PC-3 (cell line): ENCODE measurements around the gene MTM1. TPM values are rescaled to one million over a fixed set of nuclear protein-coding genes. Genes with fewer than 3 reads are reported as not detected.

Experiments
- ATAC-seq: fragments of 200-7000 bp; cut with Tn5 transposase; 2 replicates; pipeline ENCODE4 v1.9.1; 2020; ENCODE audit warnings: mild to moderate bottlenecking, moderate library complexity
- BruUV-seq: library from RNA; stranded (reverse); fragments of 400-500 nt; replicated peaks from 2 replicates; lab custom pipeline; 2021; lab: Mats Ljungman, UMichigan
- CTCF ChIA-PET: fragments of 300-600 bp; sonication (Branson Sonifier 250); formaldehyde crosslinking; loops from one replicate; lab custom pipeline; 2022; ENCODE audit warnings: antibody characterized with exemption; lab: Charles Lee
- POLR2A ChIA-PET: fragments of 300-600 bp; sonication (Branson Sonifier 250); formaldehyde crosslinking; loops from one replicate; lab custom pipeline; 2022; ENCODE audit warnings: antibody characterized with exemption; ENCODE audit not compliant: unreplicated experiment; lab: Charles Lee
- DNase-seq: peaks from one replicate; pipeline ENCODE4 v3.0.0-alpha.2; 2015
- H2AFZ ChIP-seq: fragments of 300-600 bp; sonication (generic); 2 replicates; pipeline ENCODE4 v1.6.0; 2016; ENCODE audit warnings: antibody characterized with exemption, low read length
- H3F3A ChIP-seq: fragments of 300-600 bp; sonication (generic); one replicate; pipeline ENCODE4 v1.6.0; 2017; ENCODE audit warnings: antibody characterized with exemption, low read length, control low read depth, mild to moderate bottlenecking; ENCODE audit not compliant: unreplicated experiment
- H3K27ac ChIP-seq: fragments of 300-600 bp; sonication (generic); 2 replicates; pipeline ENCODE4 v1.5.1; 2016; ENCODE audit warnings: mild to moderate bottlenecking, low read length
- H3K27me3 ChIP-seq: fragments of 300-600 bp; sonication (generic); 2 replicates; pipeline ENCODE4 v1.6.1; 2016; ENCODE audit warnings: low read length, mixed read lengths
- H3K36me3 ChIP-seq: fragments of 300-600 bp; sonication (generic); 2 replicates; pipeline ENCODE4 v1.6.1; 2016; ENCODE audit warnings: low read depth, mixed run types, low read length, mixed read lengths
- H3K4me1 ChIP-seq: fragments of 300-600 bp; sonication (generic); 2 replicates; pipeline ENCODE4 v1.5.1; 2016; ENCODE audit warnings: low read length; ENCODE audit not compliant: insufficient read depth
- H3K4me2 ChIP-seq: fragments of 300-600 bp; sonication (generic); 2 replicates; pipeline ENCODE4 v1.6.0; 2016; ENCODE audit warnings: low read length
- H3K4me3 ChIP-seq: fragments of 300-600 bp; sonication (generic); 2 replicates; pipeline ENCODE4 v1.5.1; 2016; ENCODE audit warnings: mild to moderate bottlenecking, low read length, mixed read lengths
- H3K79me2 ChIP-seq: fragments of 300-600 bp; sonication (generic); 2 replicates; pipeline ENCODE4 v1.6.1; 2017; ENCODE audit warnings: low read length, mixed read lengths
- H3K9ac ChIP-seq: fragments of 300-600 bp; sonication (generic); 2 replicates; pipeline ENCODE4 v1.6.0; 2016; ENCODE audit warnings: mild to moderate bottlenecking, low read length
- H3K9me2 ChIP-seq: fragments of 300-600 bp; sonication (generic); replicated peaks from 2 replicates; pipeline ENCODE4 v1.6.1; 2016; ENCODE audit warnings: mixed run types, low read length, mixed read lengths
- H3K9me3 ChIP-seq: fragments of 300-600 bp; sonication (generic); 2 replicates; pipeline ENCODE4 v1.6.1; 2016; ENCODE audit warnings: low read length, mixed read lengths
- H4K20me1 ChIP-seq: fragments of 300-600 bp; sonication (generic); 2 replicates; pipeline ENCODE4 v1.6.1; 2016; ENCODE audit warnings: low read length, mixed read lengths
- EZH2 ChIP-seq: fragments of 300-600 bp; sonication (generic); IDR thresholded peaks from one replicate; pipeline ENCODE4 v1.6.1; 2017; ENCODE audit warnings: antibody characterized with exemption, mild to moderate bottlenecking, low read length; ENCODE audit not compliant: unreplicated experiment
- EZH2phosphoT487 ChIP-seq: fragments of 300-600 bp; sonication (generic); IDR thresholded peaks from 2 replicates; pipeline ENCODE4 v1.6.1; 2018; ENCODE audit warnings: mild to moderate bottlenecking, antibody characterized with exemption, low read length, borderline replicate concordance
- intact Hi-C: fragments of 100-400 bp; cut with micrococcal nuclease; formaldehyde crosslinking; loops from 2 replicates; pipeline ENCODE4 v1.9.0; 2023
- total RNA-seq: library from RNA; depleted of rRNA; stranded (reverse); fragments of >200 nt; gene quantifications from 2 replicates; pipeline ENCODE4 v1.2.3, GENCODE V29; 2014
- TF ChIP-seq, protein P1 (sequence below): fragments of 300-600 bp; sonication (generic); conservative IDR thresholded peaks from 2 replicates; pipeline ENCODE4 v1.5.1; 2017; ENCODE audit warnings: antibody characterized with exemption, low read depth, mild to moderate bottlenecking, low read length

Gene MTM1
- total RNA-seq, 1 experiment from 2014 or later: 13.7 TPM

- no peaks in the 10 kb centered on the region for H3K4me1 ChIP-seq
- ChIA-PET POLR2A (no interaction called here), CTCF (no interaction called here)
- H3K27ac ChIP-seq: no peak overlapping the region
- no peaks in the 10 kb centered on the region for H3K27me3 ChIP-seq
- H3K9ac ChIP-seq: no peak overlapping the region
- TF ChIP-seq, protein P1, sequence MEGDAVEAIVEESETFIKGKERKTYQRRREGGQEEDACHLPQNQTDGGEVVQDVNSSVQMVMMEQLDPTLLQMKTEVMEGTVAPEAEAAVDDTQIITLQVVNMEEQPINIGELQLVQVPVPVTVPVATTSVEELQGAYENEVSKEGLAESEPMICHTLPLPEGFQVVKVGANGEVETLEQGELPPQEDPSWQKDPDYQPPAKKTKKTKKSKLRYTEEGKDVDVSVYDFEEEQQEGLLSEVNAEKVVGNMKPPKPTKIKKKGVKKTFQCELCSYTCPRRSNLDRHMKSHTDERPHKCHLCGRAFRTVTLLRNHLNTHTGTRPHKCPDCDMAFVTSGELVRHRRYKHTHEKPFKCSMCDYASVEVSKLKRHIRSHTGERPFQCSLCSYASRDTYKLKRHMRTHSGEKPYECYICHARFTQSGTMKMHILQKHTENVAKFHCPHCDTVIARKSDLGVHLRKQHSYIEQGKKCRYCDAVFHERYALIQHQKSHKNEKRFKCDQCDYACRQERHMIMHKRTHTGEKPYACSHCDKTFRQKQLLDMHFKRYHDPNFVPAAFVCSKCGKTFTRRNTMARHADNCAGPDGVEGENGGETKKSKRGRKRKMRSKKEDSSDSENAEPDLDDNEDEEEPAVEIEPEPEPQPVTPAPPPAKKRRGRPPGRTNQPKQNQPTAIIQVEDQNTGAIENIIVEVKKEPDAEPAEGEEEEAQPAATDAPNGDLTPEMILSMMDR: no peak
- TF ChIP-seq EZH2 (no peak), EZH2phosphoT487 (no peak)
- DNase-seq: no peak
- no peak overlapping the region for H3K4me3 ChIP-seq
- BruUV-seq: no TSS peak
- ATAC-seq: no peak
- no peaks in the 10 kb centered on the region for H3K9me3 ChIP-seq
- no peak overlapping the region for H3K4me2 ChIP-seq
- H3K79me2 ChIP-seq: no peaks in the 10 kb centered on the region
- no peaks in the 10 kb centered on the region for H3K36me3 ChIP-seq
- H3K9me2 ChIP-seq: no peaks in the 10 kb centered on the region
- intact Hi-C loops: no loop called here
- H3F3A ChIP-seq: no peaks in the 10 kb centered on the region
- no peak overlapping the region for H2AFZ ChIP-seq
- H4K20me1 ChIP-seq: no peaks in the 10 kb centered on the region
Measured at GRCh38 chrX:150540965-150541364, 27.5 kb upstream of the MTM1 start.

- no peak overlapping the region for H3K27ac ChIP-seq
- no peak overlapping the region for H3K9ac ChIP-seq
- no peaks in the 10 kb centered on the region for H3K9me3 ChIP-seq
- no peaks in the 10 kb centered on the region for H3K9me2 ChIP-seq
- no TSS peak for BruUV-seq
- ChIA-PET POLR2A (no interaction called here), CTCF (interaction anchor here (0.5 kb wide), 1 partner anchor 97 kb away, joined by 3 read pairs; no protein-coding TSS in a partner anchor)
- ATAC-seq (no peak), DNase-seq (no peak)
- no peak overlapping the region for H2AFZ ChIP-seq
- no peaks in the 10 kb centered on the region for H4K20me1 ChIP-seq
- TF ChIP-seq, protein P1: no peak
- TF ChIP-seq EZH2phosphoT487 (no peak), EZH2 (no peak)
- H3K79me2 ChIP-seq: no peaks in the 10 kb centered on the region
- intact Hi-C loops: no loop called here
- no peak overlapping the region for H3K4me3 ChIP-seq
- H3K27me3 ChIP-seq: no peaks in the 10 kb centered on the region
- H3F3A ChIP-seq: no peaks in the 10 kb centered on the region
- no peak overlapping the region for H3K4me2 ChIP-seq
- no peaks in the 10 kb centered on the region for H3K36me3 ChIP-seq
- H3K4me1 ChIP-seq: no peaks in the 10 kb centered on the region
Measured at GRCh38 chrX:150542846-150543229, 25.6 kb upstream of the MTM1 start.

DNA sequence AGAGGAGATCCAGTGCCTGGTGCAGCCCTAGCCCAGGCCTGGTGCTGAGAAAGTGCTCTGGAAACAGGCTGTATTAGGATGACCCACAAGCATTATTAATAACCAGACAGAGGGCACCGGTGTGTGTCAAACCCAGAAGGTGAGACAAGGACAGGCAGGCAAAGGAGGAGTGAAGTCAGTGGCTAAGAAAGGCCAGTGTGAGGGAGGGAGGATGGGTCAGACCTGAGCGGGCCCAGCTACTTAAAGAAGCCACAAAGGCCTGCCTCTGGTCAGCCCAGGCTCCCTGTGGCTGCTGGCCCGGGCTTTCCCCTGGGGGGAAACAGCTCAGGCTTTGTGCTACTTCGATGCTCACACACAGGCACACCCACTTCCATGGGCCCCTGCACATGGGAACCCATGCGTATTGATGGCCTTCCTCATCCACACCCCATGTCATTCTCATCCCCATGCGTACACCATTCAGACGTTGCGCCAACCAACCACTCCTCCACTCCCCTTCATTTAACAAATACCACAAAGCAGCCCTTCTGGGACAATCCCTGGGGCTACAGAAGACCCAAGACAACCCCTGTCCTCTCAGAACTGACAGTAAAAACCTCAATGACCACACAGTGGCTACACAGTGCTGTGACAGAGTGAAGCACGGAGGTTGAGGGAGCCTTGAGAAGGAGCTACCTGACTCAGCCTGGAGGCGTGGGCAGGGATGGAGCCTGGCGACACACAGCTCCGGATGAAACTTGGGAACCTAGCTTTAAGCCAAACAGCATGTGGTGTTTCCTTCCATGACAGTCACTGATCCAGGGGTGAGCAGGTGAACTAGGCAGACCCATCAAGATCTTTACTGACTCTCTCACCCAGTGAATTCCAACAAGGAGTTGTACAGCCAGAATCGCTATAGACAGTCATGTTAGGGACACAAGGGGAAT lies 24.9 kb upstream of the MTM1 start:
- no peaks in the 10 kb centered on the region for H3F3A ChIP-seq
- no peaks in the 10 kb centered on the region for H3K9me3 ChIP-seq
- no peaks in the 10 kb centered on the region for H3K9me2 ChIP-seq
- H3K27me3 ChIP-seq: no peaks in the 10 kb centered on the region
- no peak for TF ChIP-seq EZH2
- TF ChIP-seq, protein P1: no peak
- no peak for TF ChIP-seq EZH2phosphoT487
- ChIA-PET CTCF (no interaction called here), POLR2A (no interaction called here)
- DNase-seq (no peak), ATAC-seq (no peak)
- no peak overlapping the region for H3K9ac ChIP-seq
- no peak overlapping the region for H2AFZ ChIP-seq
- H4K20me1 ChIP-seq: no peaks in the 10 kb centered on the region
- no peak overlapping the region for H3K27ac ChIP-seq
- peaks cover 6% of the 10 kb centered on the region for H3K4me1 ChIP-seq
- no TSS peak for BruUV-seq
- no peak overlapping the region for H3K4me2 ChIP-seq
- H3K36me3 ChIP-seq: no peaks in the 10 kb centered on the region
- intact Hi-C loops: no loop called here
- no peaks in the 10 kb centered on the region for H3K79me2 ChIP-seq
- no peak overlapping the region for H3K4me3 ChIP-seq
